Measurements from ENCODE around the gene LRMDA.

DNA sequence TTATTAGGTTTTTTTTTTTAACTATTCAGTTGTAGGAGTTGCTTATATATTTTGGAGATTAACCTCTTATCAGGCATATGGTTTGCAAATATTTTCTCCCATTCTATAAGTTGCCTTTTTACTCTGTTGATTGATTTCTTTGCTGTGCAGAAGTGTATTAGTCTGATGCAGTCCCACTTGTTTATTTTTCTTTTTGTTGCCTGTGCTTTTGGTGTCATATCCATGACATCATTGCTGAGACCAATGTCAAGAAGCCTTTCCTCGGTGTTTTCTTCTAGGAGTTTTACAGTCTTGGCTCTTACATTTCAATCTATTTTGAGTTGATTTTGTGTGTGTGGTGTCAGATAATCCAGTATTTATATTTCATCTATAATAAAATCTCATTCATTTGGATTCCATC, 155.4 kb downstream of the LRMDA start:
- TF ChIP-seq CTCF (IDR thresholded peaks at IDR 0.05) (no peak), JUNB (IDR thresholded peaks at IDR 0.05) (no peak), RAD21 (conservative IDR thresholded peaks at IDR 0.05 in 1 of 2, IDR thresholded peaks at IDR 0.05 in 1 of 2) (no peak), EP300 (IDR thresholded peaks at IDR 0.05) (no peak), NR3C1 (IDR thresholded peaks at IDR 0.05) (no peak), ELK1 (IDR thresholded peaks at IDR 0.05; ENCODE audit: low read depth, low read length) (no peak), ZFP36 (IDR thresholded peaks at IDR 0.05; ENCODE audit: borderline replicate concordance, partially characterized antibody) (no peak), NFE2L2 (conservative IDR thresholded peaks at IDR 0.05; ENCODE audit: low read length) (no peak), POLR2A (IDR thresholded peaks at IDR 0.05; ENCODE audit: low read length) (no peak), RCOR1 (IDR thresholded peaks at IDR 0.05; ENCODE audit: low read depth, low read length) (no peak), POLR2AphosphoS2 (conservative IDR thresholded peaks at IDR 0.05; ENCODE audit: low read length) (no peak)
- TF ChIP-seq, protein P1, sequence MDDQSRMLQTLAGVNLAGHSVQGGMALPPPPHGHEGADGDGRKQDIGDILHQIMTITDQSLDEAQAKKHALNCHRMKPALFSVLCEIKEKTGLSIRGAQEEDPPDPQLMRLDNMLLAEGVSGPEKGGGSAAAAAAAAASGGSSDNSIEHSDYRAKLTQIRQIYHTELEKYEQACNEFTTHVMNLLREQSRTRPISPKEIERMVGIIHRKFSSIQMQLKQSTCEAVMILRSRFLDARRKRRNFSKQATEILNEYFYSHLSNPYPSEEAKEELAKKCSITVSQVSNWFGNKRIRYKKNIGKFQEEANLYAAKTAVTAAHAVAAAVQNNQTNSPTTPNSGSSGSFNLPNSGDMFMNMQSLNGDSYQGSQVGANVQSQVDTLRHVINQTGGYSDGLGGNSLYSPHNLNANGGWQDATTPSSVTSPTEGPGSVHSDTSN (IDR thresholded peaks at IDR 0.05) = no peak

Measured in A549 (cell line).